GM18858 (cell line): ENCODE results near the gene CCDC121.

Experiments used
- ATAC-seq: cut with Tn5 transposase; IDR thresholded peaks from one replicate; pipeline ENCODE4 v1.9.1; 2021; ENCODE audit not compliant: unreplicated experiment

Gene CCDC121, protein sequence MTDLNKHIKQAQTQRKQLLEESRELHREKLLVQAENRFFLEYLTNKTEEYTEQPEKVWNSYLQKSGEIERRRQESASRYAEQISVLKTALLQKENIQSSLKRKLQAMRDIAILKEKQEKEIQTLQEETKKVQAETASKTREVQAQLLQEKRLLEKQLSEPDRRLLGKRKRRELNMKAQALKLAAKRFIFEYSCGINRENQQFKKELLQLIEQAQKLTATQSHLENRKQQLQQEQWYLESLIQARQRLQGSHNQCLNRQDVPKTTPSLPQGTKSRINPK

DNA sequence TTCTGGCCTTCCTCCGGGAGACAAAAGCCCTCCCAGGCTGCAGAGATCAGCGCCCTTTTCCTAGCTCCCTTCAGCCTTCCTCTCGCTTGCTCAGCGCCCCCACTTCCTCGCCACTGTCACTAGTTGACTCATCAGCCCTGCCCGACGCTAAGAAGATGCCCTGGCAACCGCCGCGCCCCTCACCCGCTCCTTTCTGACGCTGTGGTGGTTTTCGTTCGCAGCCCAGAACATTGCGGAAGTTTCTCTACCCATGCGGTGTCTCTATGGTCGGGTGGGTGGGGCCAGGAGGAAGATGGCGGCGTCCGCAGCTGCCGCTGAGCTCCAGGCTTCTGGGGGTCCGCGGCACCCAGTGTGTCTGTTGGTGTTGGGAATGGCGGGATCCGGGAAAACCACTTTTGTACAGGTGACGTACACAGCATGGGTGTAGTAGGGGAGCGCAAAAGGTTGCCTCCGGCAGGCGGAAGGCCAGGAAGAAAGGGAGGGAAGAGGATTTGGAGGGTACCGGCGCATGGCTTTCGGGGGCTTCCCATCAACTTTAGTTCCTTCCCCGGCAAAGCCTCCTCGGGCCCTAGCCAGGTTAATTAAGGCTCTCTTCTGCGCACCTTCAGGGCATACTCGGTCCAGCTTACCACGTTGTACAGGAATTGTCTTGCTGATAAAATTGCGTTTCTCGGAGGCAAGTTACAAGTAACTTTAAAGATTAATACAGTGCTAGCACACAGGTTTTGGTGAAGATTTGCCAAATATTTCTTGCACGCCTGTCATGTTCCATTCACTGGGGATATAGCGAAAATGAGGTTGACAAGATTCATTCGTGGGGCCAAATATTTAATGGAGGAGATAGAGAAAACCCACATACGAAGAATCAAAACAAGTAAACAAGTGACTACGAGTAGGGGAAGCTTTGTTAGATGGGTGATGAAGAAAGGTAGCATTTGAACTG lies at the start of gene CCDC121, which contains the start of gene GPN1:
Gene CCDC121 (minus strand): TSS at position 246 of the 943 bp plus-strand sequence. CDS start 1,213 bp downstream, outside the sequence.
Gene GPN1 (plus strand): TSS at position 284 of the 943 bp plus-strand sequence. CDS start 9 bp downstream, at position 293.
- peak; percentile 88 for ATAC-seq

DNA sequence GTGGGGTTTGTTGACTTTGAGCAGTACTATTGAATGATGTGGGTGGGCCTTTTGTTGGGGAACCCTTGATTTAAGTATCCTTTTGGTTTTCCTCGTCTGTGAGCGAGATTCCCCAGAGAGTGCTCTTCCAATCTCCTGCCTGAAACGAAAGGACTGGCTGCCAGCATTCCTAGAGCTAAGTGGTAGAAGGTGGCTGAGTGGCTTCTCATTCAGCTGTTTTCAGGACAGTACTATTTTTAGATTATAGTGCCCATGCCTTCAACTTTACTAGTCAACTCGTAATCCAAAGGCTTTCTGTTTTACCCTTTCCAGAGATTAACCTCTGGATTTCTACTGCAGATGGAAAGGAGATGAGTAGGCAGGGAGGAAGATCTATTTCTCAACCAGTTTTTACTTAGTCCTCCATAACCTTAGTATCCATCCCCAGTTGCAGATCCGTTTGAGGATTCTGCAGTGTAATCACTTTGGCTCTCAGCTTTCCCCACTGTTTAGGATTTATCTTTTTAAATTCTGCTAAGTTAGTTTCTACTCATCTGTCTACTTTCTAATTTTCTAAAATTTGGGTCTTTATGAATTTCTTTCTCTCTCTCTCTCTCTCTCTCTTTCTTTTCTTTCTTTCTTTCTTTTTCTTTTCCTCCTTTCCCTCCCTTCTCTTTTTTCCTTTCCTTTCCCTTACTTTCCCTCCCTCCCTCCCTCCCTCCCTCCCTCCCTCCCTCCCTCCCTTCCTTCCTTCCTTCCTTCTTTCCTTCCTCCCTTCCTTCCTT lies 44.1 kb upstream of the CCDC121 start:
- ATAC-seq, result no peak

DNA sequence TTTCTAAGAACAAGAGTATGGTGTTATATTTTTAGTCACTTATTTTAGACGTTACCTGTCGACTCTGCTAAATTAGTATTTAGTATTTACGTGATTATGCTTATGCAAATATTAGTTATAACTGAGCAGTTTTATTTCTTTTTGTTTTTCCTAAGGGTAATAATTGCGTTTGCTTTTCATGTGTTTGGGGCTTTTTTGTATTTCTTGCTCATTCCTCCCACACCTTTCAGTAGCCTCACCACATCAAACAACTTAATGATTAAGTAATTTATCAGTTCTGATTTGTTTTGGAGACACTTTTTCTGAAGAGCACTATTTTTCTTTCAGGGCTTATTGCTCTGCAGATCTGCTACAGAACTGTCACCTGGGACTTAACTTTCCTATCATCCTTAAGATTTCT lies 42.4 kb upstream of the CCDC121 start:
- ATAC-seq, result no peak

DNA sequence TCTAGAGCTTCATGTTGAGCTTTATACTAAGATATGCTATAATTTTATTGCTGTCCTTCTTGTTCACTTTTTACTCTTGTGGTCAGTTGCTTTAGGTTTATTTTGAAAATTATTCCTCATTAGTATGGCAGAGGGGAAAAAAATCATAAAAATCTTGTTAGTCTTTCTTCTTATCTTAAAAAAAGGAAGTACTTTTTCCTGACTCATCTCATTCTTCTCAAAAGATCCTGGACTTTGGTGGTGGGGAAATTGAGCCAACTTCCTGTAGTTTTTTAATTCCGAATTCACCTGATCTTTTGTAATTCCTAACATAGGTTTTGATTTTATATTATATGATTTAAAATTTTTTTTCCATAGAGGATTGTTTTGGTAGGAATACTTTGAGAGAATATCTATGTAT lies 38.6 kb upstream of the CCDC121 start:
- ATAC-seq, result no peak

DNA sequence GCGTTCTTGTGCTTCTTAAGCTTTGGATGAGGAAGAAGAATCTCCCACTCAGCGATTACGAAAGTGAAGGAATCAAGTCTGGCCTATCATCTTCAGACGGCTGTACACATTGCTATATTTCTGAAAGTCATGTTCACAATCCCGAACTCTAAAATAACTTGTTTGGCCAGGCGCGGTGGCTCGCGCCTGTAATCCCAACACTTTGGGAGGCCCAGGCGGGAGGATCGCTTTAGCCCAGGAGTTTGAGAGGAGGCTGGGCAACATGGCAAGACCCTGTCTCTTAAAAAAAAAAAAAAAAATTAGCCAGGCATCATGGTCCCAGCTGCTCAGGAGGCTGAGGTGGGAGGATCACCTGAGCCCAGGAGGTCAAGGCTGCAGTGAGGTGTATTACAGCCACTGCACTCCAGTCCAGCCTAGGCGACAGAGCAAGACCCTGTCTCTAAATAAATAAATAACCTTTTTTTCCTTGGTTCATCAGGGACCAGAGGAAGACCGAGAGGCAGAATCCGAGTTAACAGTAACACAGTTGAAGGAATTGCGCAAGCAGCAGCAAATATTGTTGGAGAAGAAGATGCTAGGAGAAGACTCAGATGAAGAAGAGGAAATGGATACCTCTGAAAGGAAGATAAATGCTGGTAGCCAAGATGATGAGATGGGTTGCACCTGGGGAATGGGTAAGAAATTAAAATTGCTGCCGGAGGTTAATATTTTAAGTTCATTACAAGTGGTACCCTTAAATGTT lies 36.0 kb upstream of the CCDC121 start:
- ATAC-seq, result no peak

DNA sequence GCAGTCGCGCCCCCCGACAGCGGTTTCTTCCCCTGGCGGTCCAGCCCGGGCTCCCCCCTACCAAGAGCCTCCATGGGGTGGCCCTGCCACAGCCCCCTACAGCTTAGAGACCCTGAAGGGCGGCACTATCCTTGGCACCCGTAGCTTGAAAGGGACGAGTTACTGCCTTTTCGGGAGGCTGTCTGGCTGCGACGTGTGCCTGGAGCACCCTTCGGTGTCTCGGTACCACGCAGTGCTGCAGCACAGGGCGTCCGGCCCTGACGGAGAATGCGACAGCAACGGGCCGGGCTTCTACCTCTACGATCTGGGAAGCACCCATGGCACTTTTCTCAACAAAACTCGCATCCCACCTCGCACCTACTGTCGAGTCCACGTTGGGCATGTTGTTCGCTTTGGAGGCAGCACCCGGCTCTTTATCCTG lies 35.4 kb upstream of the CCDC121 start:
- no peak for ATAC-seq

DNA sequence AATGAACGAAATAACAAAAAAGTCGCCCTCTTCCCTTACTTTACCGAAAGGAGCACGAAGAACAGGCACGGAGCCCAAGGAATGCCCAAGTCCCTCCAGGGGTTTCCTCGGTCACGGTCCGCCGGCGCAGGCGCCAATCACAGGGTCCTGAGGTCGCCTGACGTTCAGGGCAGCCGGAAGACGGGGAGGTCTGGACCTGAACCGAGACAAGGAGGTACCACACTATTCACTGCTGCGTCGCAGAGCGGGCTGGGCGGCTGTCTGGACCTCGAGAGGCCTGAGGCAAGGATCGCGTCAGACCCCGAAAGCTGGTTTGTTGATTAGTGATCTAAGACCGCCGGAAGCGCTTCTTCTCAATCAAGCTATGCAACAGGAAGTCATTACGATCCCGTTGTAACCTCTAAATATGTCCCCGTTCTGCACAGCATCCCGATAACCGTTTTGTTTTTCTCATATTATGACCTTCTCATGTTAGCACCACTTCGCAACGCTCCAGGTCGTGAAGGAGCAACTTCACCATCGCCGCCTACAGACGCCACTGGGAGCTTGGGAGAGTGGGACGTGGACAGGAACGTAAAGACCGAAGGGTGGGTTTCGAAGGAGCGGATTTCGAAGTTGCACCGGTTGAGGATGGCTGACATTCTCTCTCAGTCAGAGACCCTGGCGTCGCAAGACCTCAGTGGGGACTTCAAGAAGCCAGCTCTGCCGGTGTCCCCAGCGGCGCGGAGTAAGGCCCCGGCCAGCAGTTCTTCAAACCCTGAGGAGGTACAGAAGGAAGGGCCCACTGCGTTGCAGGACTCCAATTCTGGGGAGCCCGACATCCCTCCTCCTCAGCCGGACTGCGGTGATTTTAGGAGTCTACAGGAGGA lies 34.7 kb upstream of the CCDC121 start, which contains the start of the genes SLC4A1AP and SUPT7L:
Gene SLC4A1AP (plus strand): TSS at position 605 of the 869 bp plus-strand sequence. CDS start 26 bp downstream, at position 631.
Gene SUPT7L (minus strand): TSS at position 330 of the 869 bp plus-strand sequence. CDS start 1,422 bp downstream, outside the sequence.
- no peak for ATAC-seq

DNA sequence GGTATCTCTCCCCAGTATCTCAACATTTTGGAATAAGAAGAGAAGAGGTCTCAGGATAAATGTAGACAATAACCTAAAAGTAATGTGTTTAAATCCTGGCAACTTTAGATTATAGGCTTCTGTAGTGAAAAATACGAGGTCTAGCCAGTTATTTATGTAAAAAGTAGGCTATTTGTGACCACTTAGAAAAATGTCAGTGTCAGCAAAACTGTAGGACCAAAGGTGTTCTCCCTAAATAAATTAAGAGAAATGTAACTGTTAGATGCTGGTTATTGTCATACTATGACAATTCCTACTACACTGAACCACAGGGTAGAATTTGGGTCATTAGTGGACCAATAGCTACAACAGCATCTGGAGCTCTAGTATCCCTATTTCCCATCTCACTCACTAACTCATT lies 32.6 kb upstream of the CCDC121 start:
- ATAC-seq, result no peak

DNA sequence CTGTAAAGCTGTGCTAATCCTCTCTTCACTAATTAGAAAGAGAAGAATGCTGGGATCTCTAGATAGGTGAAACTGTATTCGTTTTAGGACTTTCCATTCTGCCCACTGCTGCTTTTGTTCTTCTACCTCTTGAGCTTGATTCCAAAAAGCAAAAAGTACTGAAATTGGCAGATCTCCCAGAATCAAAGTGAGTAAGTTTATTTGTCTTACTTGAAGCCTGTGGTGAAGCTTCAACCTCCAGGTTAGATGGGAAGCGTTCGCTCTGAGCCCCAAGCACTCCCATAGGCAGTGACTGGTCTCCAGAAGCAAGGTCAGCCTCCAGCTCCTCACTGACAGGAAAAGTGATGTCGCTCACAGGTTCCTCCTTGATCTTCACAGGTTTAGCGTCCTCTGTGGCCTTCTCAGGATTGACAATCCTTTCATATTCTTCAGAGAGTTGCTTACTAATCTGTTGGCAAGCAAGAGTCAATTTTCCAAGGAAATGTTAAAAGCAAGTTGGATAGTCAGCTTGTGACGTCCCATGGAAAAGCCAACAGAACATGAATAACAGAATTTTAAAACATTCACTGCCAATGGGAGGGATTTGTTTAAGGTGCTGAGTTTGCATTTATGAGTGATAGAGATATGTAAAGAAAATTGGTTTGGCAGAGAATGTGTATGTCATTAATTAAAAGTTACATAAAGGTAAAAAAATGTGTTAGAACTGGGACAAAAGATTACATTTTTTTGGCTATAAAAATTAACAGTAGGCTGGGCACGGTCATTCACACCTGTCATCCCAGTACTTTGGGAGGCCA lies 26.5 kb upstream of the CCDC121 start:
- ATAC-seq, result no peak

DNA sequence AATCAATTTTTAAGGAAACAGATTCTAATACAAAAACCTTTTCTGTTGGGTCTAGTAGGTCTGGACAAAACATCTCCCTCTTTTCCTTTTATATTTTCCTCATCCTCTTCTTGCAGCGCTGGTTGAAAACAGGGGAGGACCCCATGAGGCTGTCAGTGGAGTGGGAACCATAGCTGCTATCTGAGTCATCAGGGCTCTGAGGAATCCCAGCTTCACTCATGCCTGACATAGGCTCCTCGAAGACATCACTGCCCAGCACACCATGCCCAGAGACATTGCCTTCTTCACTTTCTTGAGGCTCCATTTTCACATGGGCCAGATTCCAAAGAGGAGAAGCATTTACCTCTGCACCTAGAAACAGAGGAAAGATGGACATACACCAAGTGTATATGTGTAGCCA lies 24.6 kb upstream of the CCDC121 start:
- no peak for ATAC-seq

DNA sequence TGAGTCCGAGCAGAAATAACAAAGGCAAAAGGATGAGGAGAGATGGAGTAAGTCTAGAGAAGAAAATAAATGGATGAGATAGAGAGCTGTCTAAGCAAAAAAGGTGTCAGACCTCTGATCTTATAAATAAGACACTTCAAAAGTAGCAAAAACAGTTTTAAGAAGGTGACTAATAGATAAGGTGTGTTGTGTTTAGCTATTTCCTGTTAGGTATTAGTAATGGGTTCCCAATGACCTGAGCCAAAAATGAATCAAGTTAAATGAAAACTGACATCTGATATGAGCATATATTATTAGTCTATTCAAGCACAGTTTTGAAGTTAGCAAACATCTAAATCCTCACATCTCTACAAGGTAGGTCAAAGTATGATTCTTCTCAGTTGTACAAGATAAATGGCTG lies 24.0 kb upstream of the CCDC121 start:
- ATAC-seq, result no peak

DNA sequence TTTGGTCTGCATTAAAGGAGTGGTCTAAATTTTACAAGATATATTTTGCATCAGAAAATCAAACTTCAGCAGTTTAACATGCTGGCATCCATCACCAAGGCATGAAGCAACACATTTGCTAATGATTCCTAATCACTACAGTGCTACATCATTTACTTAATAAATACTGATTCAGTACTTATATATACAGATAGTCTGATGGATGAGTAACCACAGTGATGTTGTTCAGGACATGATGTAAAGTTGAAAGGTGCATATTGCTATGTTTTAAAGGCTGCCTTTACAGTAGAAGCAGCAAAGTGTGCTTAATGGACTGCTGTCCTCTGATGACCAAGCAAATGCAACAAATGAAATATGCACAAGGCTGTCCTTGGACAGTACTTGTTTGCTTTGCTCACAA lies 23.5 kb upstream of the CCDC121 start:
- no peak for ATAC-seq

DNA sequence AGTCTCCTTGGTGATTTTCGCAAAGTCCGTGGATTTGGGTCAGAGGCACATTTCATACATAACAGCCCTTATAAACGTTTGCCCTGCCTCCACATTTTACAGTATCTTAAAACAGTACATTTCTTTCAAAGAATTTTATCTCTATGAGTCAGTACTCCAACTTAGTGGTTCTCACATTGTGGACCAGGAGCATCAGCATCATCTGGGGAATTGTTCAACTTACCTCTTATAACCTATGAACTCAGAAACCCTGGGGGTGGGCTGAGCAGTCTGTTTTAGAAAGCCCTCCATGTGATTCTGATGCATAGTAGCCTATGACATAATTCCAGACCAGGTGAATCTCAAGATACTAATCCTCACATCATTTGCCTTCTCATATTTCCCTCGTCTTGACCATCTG lies 22.2 kb upstream of the CCDC121 start:
- ATAC-seq, result no peak

DNA sequence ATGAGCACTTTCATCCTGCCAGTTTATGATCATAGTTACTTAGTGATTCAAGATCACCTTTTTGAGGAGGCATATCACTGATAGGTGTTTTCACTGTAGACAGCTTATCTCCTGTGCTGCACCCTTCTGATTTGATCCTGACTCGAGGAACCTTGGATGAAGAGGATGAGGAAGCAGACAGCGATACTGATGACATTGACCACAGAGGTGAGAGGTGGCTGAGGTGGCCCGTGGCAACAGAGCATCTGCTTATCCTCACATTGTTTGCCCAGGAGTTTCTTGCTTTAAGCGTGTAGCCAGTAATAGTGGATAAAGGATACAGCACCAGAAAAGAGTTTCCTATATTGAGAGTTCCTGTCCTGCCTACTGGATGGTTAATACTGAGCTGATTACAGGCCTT lies 18.9 kb upstream of the CCDC121 start:
- ATAC-seq, result no peak

DNA sequence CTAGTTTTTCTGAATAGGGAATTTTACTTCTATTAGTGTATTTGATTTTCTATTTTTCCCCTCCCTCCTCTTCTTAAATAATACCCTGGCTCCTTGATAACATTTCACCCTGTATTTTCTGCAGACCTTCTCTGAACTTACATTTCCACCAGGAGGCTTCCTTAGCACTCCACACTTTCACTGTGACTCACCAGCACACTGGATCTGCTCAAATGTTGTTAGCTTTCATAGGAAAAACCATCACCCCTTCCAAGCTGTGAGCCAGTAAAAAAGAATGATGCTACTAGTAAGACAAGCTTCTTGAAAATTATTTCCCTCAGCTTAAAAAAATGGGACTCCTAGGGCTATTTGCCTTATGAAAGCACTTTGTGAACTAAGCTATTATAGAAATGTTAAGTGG lies 18.5 kb upstream of the CCDC121 start:
- ATAC-seq, result no peak

DNA sequence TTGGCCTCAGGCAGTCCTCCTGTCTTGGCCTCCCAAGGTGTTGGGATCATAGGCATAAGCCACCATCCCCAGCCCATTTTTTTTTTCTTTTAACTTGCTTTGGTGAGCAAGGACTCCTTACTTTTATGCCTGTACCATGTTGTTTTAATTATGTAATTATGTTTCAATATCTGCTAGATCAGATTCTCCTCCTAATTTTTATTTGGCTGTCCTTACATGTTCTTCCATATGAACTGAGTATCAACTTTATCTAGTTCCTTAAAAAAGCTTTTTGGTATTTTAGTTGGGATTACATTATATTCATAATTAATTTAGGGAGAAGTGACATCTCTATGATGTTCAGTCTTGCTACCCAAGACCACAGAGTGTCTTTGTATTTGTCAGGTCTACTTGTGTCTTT lies 16.4 kb upstream of the CCDC121 start:
- ATAC-seq, result no peak

DNA sequence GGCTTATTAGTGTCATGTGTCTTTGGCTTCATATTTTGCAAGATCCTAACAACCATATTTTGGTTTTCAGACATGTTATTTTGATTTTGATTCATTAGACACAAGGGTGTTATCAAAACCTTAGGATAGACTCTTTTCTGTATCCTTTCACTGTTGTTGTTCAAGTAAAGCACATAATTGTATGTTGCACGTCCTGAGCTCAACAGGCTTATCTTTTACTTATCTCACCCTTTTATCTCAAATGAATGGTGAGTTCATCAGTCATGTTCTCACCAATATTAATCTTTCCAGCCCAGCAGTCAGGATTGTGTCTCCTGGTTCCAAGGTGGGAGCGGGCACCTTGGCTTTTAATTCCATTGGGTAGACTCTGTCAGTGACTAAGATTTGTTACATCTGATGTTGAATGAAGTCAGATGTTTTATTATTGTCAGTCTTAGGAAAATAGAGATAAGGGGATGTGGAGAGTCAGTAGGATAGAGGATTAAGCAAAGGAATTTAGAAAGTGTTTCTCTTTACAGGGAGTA lies 12.0 kb upstream of the CCDC121 start:
- ATAC-seq, result no peak

DNA sequence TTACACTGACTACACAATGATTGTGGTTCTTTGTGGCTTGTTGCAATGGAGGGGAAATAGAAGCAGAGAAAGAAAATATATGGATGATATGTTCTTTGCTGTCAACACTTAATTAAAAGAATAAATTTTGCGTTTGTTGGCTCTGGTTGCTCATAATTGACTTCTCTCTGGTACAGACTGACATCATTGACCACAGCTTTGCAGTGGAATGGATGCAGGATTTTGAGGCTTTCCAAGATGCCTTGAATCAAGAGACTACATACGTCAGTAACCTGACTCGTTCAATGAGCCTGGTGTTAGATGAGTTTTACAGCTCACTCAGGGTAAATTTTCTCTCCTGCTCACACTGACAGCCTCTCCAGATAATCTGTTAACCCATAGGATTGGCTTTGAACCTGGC lies 9.9 kb upstream of the CCDC121 start:
- no peak for ATAC-seq
